HPDE6-E6E7 (cell line): ENCODE results near the gene AKAP6.
A peak's percentile ranks its signal among the peaks of the same experiment; 100 is the strongest.
"Not testable (repeated sequence)": the region's sequence is repeated elsewhere in the genome, so short reads cannot be mapped to it uniquely, and the experiment has no call there.

Experiments
- DNase-seq: peaks from one replicate; pipeline ENCODE4 v3.0.0; 2011; ENCODE audit warnings: missing footprints; ENCODE audit errors: extremely low spot score

Gene AKAP6

DNA sequence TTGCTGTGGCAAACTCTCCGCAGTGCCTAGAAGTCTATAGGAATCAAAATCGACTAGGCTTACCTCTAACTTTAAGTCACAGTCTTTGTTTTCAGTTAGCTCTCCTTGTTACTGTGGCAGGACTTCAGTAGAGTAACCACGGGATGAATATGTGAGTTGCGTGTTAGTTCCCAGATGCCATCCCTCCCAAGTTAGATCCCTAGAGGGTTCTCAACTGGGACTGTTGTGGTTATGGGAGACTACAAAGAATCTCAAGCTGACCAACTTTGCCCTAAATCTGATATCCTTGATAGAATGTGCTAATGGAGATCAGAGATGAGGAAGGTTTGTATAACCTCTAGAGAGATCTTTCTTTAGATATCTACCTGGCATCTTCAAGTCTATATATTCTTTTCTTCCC, 208.1 kb downstream of the AKAP6 start:
- no peak for DNase-seq

- no peak for DNase-seq
Observed at GRCh38 chr14:32542507-32542906, 213.4 kb downstream of the AKAP6 start.

- DNase-seq: no peak
Observed at GRCh38 chr14:32545095-32545494, 216.0 kb downstream of the AKAP6 start.

DNA sequence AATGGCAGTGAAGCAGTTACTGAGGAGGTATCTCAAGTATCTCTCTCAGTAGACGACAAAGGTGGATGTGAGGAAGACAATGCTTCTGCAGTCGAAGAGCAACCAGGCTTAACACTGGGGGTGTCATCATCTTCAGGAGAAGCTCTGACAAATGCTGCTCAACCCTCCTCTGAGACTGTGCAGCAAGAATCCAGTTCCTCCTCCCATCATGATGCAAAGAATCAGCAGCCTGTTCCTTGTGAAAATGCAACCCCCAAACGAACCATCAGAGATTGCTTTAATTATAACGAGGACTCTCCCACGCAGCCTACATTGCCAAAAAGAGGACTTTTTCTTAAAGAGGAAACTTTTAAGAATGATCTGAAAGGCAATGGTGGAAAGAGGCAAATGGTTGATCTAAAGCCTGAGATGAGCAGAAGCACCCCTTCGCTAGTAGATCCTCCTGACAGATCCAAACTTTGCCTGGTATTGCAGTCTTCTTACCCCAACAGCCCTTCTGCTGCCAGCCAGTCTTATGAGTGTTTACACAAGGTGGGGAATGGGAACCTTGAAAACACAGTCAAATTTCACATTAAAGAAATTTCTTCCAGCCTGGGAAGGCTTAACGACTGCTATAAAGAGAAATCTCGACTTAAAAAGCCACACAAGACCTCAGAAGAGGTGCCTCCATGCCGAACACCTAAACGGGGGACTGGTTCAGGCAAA, 216.6 kb downstream of the AKAP6 start:
- no peak for DNase-seq

DNA sequence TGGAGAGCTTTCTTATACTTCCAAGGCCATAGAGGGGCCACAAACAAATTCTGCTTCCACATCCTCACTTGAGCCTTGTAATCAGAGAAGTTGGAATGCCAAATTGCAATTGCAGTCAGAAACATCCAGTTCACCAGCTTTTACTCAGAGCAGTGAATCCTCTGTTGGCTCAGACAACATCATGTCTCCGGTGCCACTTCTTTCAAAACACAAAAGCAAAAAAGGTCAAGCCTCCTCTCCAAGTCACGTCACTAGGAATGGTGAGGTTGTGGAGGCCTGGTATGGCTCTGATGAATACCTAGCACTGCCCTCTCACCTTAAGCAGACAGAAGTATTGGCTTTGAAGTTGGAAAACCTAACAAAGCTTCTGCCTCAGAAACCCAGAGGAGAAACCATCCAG, 217.1 kb downstream of the AKAP6 start:
- no peak for DNase-seq

- DNase-seq: no peak
Observed at GRCh38 chr14:32552766-32553165, 223.7 kb downstream of the AKAP6 start.

- no peak for DNase-seq
Observed at GRCh38 chr14:32559048-32559447, 229.9 kb downstream of the AKAP6 start.

DNA sequence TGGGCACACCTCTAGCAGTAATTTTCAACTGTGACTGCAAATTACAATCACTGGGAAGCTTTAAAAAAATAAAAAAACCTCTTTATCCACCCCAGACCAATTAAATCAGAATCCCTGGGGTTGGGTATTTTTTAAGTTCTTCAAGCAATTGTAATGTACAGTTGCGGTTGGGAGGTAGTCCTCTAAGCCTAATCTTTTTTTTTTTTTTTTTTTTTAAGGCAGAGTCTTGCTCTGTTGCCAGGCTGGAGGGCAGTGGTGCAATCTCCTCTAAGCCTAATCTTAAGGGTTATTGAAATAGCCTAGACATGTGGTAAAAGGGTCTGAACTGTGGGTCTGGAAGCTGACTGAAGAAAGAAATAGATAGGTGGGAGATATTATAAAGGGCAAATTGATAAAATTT, 230.5 kb downstream of the AKAP6 start:
- DNase-seq: no peak

- peak; percentile 72 for DNase-seq
Observed at GRCh38 chr14:32560209-32560857, 231.2 kb downstream of the AKAP6 start.

DNA sequence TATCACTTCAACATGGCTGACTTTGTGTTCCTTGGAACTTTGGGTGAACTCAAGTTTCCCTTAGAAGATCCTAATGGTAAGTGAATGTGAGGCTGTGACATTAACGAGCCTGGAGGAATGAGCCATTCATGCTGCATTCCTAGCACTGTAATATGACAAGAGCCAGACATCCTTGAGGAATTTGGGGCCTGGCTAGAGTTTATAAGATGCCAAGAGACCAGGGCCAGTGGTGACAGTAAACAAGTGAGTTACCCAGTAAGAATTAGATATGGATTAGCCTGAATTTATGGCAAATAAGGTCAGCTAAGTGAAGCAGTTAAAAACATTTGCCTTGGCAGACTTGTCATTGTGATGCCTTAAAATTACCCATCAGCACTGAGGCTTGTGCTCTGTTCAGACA, 232.4 kb downstream of the AKAP6 start:
- no peak for DNase-seq

DNA sequence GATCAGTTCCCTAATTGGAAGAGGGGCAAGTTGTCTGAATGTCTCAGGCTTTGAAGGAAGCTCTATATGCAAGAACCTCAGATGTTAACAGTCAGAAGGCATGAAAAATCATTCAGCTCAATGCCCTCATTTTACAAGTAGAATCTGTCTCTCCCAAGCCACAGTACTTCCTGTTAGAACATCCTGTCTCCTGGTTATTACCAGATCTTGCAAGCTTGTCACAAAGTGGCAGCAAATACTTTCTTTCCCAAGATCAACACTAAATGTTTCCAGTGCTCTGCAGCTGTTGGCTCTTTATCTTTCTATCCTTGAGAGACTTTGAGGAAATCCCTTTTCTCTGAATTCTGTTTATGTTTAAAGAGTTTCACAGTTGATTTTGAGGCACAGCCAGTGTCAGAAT, 235.5 kb downstream of the AKAP6 start:
- no peak for DNase-seq

- no peak for DNase-seq
Observed at GRCh38 chr14:32565256-32565655, 236.2 kb downstream of the AKAP6 start.

- no peak for DNase-seq
Observed at GRCh38 chr14:32567543-32568384, 238.7 kb downstream of the AKAP6 start.

DNA sequence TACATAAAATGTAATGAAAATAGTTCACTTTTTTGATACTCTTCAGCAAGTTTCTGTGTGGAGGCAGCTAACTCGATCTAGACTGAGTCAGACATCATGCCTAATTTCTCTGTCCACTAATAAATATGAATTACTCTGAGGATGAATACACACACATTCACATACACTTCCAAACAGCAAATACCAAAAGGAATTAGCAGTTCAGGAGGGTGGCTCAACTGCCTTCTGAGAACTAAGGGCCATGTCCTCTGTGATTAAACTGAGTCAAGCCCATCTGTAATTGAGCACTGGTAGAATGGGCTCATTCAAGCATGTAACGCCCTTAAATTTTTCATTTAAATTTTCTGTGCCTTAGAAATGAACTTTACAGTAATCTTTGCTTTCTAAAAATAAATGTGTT, 242.5 kb downstream of the AKAP6 start:
- no peak for DNase-seq

DNA sequence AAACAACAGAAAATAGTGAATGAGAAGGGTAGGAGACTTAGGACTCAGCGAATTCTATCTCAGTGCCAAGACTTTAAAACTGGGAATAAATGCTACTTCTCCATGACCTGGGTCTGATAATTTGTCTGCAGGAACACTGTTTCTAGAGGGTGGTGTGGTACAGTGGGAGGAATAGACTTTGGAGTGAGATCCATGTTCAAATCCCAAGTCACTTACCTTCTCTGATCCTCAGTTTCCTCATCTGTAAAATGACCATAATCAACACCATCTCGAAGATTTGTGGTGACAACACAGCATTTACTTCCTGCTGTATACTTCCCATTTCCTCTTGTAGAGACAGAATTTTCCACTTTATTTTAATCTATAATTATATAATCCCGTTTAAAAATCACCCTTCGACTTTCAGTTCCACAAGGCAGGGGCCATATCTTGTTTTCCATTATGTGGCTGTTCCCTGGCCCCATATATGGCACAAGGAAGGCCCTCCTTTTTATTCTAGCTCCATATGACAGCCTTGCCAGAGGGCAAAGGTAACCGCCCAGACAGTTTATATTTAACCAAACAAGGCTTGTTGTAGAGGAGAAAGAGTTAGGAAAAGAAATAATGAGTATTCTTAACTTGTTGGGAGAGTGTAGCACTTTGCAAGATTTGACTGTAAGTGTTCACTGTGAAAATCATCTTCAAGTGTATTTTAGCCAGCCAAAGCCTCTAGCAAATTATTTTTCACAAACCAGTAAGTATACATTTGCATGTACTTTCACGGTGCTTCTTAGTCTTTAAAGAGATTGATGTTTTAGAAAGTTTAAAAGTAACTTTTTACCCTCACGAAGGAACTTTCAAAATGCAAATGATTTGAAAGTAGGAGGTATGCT, 243.1 kb downstream of the AKAP6 start:
- DNase-seq: no peak

GRCh38 chr14:32572867-32573150, 243.7 kb downstream of the AKAP6 start:
- no peak for DNase-seq

- DNase-seq: no peak
Observed at GRCh38 chr14:32574269-32574668, 245.2 kb downstream of the AKAP6 start.

GRCh38 chr14:32576088-32576795, 247.1 kb downstream of the AKAP6 start:
- DNase-seq: peak; percentile 54

DNA sequence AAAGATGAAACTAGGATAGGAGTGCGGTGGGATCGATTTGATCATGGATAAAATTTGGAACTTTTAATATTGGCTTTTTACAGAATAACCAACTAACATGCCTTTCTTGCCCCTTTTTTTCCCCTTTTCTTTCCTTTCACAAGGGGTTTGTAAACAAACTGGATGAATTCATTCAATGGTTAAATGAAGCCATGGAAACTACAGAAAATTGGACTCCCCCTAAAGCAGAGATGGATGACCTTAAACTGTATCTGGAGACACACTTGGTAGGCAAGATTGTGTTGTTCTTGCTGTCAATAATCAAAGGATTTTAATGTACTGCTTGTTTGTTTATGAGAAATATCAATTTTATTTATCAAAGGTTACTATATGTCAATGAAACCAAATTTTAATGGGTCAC, 247.9 kb downstream of the AKAP6 start:
- no peak for DNase-seq

GRCh38 chr14:32578181-32578580, 249.1 kb downstream of the AKAP6 start:
- no peak for DNase-seq

GRCh38 chr14:32583427-32583826, 254.3 kb downstream of the AKAP6 start:
- DNase-seq: not testable (repeated sequence)
